ENCODE results near the gene ZMIZ1.

Gene ZMIZ1

GRCh38 chr10:79248341-79249185, 179.8 kb downstream of the ZMIZ1 start:
- no peak for DNase-seq (ENCODE audit: low read depth)

GRCh38 chr10:79249186-79250121, 180.7 kb downstream of the ZMIZ1 start:
- DNase-seq (ENCODE audit: low read depth), result no peak

DNA sequence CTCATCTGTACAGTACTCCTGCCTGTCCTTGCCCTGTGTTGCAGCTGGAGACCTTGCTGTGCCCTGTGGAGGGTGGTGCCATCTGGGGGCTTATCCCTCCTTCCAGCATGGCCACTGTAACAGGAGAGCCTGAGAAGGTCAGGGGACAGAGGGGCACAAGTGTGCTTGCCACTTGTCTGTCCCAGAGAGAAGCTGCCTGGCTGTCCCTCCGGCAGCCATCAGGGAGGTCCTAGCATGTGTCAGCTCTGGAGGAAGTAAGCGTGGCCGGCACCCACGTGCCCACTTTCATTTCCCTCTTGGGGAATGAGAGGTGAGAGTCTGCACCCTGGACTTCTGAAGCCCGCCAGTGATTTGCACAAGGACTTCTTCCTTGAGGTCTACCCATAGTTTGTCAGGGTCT, 181.5 kb downstream of the ZMIZ1 start:
- DNase-seq (ENCODE audit: low read depth), result no peak

- DNase-seq (ENCODE audit: low read depth), result no peak
Observed at GRCh38 chr10:79252450-79252849, 183.7 kb downstream of the ZMIZ1 start.

GRCh38 chr10:79252971-79253370, 184.2 kb downstream of the ZMIZ1 start:
- no peak for DNase-seq (ENCODE audit: low read depth)

- no peak for DNase-seq (ENCODE audit: low read depth)
Observed at GRCh38 chr10:79253704-79254103, 184.9 kb downstream of the ZMIZ1 start.

DNA sequence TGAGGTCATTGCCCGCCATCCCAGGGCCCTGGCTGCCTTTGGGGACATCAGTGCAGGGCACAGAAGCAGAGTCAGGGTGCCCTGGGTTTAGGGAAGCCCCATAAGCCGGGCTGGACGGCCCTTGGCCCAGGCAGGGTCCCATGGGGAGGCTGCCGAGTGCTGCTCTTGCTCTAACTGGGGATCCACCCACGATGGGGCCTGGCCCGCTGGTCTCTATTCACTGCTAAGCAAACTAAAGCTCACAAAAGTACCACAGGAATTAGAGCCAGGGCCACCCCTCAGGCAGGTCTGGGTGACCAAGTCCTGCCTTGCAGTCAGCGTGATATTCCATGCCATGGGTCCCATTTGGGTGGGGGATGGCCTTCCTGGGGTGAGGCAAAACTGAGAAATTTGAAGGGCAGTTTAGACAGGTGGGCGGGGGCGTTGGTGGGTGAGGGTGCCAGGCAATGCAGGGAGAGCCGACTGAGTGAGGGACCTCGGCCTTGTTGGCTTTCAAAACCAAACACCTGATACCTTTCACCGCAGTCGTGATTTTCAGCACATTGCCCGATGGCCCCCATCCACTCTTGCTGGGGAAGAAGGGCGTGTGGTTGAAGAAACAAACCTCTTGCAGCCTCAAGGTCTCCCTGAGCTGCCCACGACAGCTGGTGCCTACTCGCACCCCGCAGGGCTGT, 185.7 kb downstream of the ZMIZ1 start:
- no peak for DNase-seq (ENCODE audit: low read depth)

- no peak for DNase-seq (ENCODE audit: low read depth)
Observed at GRCh38 chr10:79255007-79255507, 186.3 kb downstream of the ZMIZ1 start.

DNA sequence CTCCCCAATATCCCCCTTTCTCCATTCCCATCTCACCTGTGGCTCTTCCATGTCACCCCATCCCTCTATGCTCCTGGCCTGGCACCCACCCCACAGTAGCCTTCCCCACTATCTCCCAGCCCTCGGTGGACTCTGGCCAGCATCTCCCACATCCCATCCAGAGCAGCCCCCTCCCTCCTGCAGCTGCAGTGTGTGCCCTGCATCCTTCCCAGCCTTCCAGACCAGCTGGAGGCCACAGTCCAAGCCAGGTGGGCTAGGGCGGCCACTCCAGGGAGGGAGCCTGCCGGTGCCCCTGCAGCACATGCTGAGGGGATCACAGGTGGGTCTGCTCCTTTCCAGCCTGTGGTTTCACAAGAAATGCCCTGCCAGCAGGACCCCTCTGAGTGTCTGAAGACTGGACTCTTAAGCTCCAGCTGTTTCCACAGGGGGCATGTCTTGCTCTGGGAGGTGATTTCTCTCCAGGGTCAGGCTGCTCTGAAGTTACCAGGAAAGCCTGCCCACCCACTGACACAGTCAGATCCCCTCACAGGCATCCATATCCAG, 187.6 kb downstream of the ZMIZ1 start:
- DNase-seq (ENCODE audit: low read depth), result no peak

GRCh38 chr10:79258894-79259293, 190.1 kb downstream of the ZMIZ1 start:
- DNase-seq (ENCODE audit: low read depth), result no peak

GRCh38 chr10:79259834-79260233, 191.1 kb downstream of the ZMIZ1 start:
- no peak for DNase-seq (ENCODE audit: low read depth)

GRCh38 chr10:79260811-79261740, 192.3 kb downstream of the ZMIZ1 start:
- DNase-seq (ENCODE audit: low read depth), result no peak

GRCh38 chr10:79262131-79262530, 193.4 kb downstream of the ZMIZ1 start:
- DNase-seq (ENCODE audit: low read depth), result no peak

DNA sequence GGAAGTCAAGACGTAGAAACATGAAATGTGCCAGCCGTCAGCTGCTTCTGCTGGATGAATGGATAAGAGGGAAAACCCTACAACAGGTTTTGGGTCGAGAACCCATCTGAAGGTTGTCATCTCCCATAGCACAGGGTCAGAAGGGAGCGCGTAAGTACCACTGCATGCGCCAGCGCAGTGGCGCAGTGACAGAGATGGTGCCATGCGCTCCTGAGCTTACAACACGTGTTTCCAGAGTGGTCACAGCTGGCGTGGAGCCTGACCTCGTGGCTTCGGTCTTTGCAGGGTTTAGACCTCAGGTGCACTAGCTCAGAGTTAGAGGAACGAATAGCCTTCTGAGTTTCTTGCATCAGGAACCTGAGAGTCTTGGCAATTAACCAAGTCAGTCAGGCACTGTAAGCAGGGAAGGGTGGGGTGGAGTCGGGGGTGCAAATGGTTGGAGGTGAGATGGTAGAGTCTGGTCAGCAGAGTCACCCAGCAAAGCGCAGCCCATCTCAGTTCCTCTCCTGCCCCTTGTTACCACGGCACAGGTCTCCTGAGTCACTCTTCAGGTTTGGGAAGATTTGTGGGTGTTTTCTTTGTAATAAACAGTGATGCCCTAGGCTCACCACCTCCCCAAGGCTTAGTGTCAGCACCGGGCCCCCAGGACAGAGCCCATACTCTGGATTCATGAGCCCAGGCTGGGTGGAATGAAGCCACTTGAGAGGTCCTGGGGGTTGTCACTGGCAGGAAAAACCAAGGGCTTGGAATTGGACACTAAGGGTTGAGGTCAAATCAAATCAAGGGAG, 194.4 kb downstream of the ZMIZ1 start:
- no peak for DNase-seq (ENCODE audit: low read depth)

GRCh38 chr10:79263939-79264338, 195.2 kb downstream of the ZMIZ1 start:
- no peak for DNase-seq (ENCODE audit: low read depth)

GRCh38 chr10:79264942-79265341, 196.2 kb downstream of the ZMIZ1 start:
- DNase-seq (ENCODE audit: low read depth), result no peak

- DNase-seq (ENCODE audit: low read depth), result no peak
Observed at GRCh38 chr10:79266084-79266483, 197.3 kb downstream of the ZMIZ1 start.

DNA sequence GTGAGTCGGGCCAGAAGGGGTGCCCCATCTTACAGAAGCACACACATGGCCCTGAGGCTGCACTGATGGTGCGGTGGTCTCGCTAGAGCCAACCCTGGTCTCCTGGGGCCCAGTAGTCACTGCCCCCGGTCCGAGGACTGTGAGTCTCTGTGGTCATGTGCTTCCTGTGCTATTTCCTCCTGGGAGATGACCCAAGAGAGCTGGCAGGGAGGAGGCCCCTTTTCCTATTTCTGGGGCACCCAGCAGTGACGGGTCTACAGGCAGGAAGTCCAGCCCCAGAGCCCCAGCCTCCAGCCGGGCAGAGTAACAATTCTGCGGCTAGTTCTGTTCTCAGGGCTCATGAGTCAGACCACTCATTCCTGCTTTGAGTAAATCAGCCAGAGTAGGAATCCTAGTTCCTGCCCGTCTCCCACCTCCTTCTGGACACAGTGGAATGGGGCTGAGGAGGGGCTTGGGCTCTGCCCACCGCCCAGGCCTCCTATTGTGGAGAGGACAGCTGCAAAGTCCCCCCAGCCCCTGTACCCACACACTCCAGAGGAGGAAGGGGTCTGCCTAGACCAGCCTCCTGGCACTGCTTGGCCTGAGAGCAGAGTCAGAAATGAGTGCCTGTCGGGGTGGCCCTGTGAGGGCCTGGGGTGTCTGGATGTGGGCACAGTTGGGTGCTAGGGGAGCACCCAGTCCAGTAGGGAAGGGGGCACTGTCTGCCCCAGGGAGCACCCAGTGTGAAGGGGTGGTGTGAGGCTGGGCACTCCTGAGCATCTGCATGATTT, 198.0 kb downstream of the ZMIZ1 start:
- peak; percentile 51 for DNase-seq (ENCODE audit: low read depth)

DNA sequence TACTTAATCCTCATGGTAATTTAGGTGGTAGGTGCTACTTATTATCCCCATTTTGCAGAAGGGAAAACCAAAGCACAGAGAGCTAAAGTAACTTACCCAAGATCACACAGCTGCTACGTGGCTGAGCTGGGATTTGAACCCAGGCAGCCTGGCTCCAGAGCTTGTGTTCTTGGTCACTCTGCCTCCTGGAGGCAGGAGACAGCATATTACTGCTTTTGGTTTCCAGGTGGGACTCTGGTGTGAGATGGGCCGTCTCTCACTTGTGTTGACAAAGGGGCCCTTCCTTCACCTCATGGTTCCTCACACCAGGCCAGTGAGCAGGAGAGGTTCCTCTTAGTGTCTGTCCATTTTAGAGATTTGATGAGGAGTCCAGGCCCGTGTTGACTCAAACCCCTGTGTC, 198.7 kb downstream of the ZMIZ1 start:
- no peak for DNase-seq (ENCODE audit: low read depth)

Data from HS-27A (cell line).